Fibroblast of lung (primary cell): ENCODE measurements around the gene FOXC1.

Source experiments
- EZH2 ChIP-seq: IDR thresholded peaks from 2 replicates; pipeline ENCODE4 v1.5.1; 2012; ENCODE audit warnings: low read length, control low read depth, mild to moderate bottlenecking; ENCODE audit errors: missing control alignments
- TF ChIP-seq, protein P1 (sequence below), 2 donors: IDR thresholded peaks in 1 of 2; conservative IDR thresholded peaks in 1 of 2; 1 replicate in 1 of 2; 2 replicates in 1 of 2; pipeline ENCODE4 v1.5.1; 2011 to 2012; ENCODE audit warnings: low read length in 2 of 2, control low read depth in 1 of 2, inconsistent platforms in 1 of 2, low read depth in 1 of 2, mild to moderate bottlenecking in 1 of 2

GRCh38 chr6:1658212-1659005 is 48.7 kb downstream of the FOXC1 start:
- no peak for TF ChIP-seq EZH2
- TF ChIP-seq, protein P1, sequence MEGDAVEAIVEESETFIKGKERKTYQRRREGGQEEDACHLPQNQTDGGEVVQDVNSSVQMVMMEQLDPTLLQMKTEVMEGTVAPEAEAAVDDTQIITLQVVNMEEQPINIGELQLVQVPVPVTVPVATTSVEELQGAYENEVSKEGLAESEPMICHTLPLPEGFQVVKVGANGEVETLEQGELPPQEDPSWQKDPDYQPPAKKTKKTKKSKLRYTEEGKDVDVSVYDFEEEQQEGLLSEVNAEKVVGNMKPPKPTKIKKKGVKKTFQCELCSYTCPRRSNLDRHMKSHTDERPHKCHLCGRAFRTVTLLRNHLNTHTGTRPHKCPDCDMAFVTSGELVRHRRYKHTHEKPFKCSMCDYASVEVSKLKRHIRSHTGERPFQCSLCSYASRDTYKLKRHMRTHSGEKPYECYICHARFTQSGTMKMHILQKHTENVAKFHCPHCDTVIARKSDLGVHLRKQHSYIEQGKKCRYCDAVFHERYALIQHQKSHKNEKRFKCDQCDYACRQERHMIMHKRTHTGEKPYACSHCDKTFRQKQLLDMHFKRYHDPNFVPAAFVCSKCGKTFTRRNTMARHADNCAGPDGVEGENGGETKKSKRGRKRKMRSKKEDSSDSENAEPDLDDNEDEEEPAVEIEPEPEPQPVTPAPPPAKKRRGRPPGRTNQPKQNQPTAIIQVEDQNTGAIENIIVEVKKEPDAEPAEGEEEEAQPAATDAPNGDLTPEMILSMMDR (conservative IDR thresholded peaks at IDR 0.05 in 1 of 2, IDR thresholded peaks at IDR 0.05 in 1 of 2; ENCODE audit: low read depth in 1 of 2, low read length in 2 of 2), result no peak
